Calu3 (cell line): ENCODE data around the gene INKA2. TPM values are rescaled to one million over a fixed set of nuclear protein-coding genes. Genes with fewer than 3 reads are reported as not detected.

Source experiments
- BruUV-seq: library from RNA; stranded (reverse); fragments of 400-500 nt; replicated peaks from 2 replicates; lab custom pipeline; 2021; lab: Mats Ljungman, UMichigan
- CTCF ChIA-PET: fragments of 300-600 bp; sonication (Branson Sonifier 250); formaldehyde crosslinking; loops from one replicate; lab custom pipeline; 2022; ENCODE audit warnings: antibody characterized with exemption; lab: Charles Lee
- DNase-seq: peaks from one replicate; pipeline ENCODE4 v3.0.0; 2022
- H3K27ac Mint-ChIP-seq: one replicate; pipeline ENCODE4 v1.8.0; 2022; ENCODE audit warnings: mixed read lengths; ENCODE audit not compliant: unreplicated experiment
- H3K27me3 Mint-ChIP-seq: one replicate; pipeline ENCODE4 v1.8.0; 2022; ENCODE audit warnings: mixed read lengths; ENCODE audit not compliant: unreplicated experiment
- H3K36me3 Mint-ChIP-seq: one replicate; pipeline ENCODE4 v1.8.0; 2022; ENCODE audit warnings: mild to moderate bottlenecking, moderate library complexity, mixed read lengths; ENCODE audit not compliant: insufficient read depth, unreplicated experiment
- H3K4me1 Mint-ChIP-seq: one replicate; pipeline ENCODE4 v1.8.0; 2022; ENCODE audit warnings: mild to moderate bottlenecking, low read depth, mixed read lengths; ENCODE audit not compliant: unreplicated experiment
- H3K4me3 Mint-ChIP-seq: one replicate; pipeline ENCODE4 v1.8.0; 2022; ENCODE audit warnings: mild to moderate bottlenecking, low read depth, moderate library complexity, mixed read lengths; ENCODE audit not compliant: unreplicated experiment
- H3K9me3 Mint-ChIP-seq: one replicate; pipeline ENCODE4 v1.8.0; 2022; ENCODE audit warnings: low read depth, mixed read lengths; ENCODE audit not compliant: unreplicated experiment
- CTCF ChIP-seq: fragments of 200-600 bp; IDR thresholded peaks from one replicate; pipeline ENCODE4 v1.8.0; 2022; ENCODE audit warnings: antibody characterized with exemption; ENCODE audit not compliant: unreplicated experiment
- intact Hi-C: fragments of 100-400 bp; cut with micrococcal nuclease; formaldehyde crosslinking; loops from one replicate; pipeline ENCODE4 v1.10.0; 2022; ENCODE audit not compliant: unreplicated experiment
- total RNA-seq: library from RNA; stranded (reverse); gene quantifications from 2 replicates; pipeline ENCODE4 v1.2.3, GENCODE V29; 2022

Gene INKA2
- total RNA-seq, 1 experiment from 2014 or later: not detected

DNA sequence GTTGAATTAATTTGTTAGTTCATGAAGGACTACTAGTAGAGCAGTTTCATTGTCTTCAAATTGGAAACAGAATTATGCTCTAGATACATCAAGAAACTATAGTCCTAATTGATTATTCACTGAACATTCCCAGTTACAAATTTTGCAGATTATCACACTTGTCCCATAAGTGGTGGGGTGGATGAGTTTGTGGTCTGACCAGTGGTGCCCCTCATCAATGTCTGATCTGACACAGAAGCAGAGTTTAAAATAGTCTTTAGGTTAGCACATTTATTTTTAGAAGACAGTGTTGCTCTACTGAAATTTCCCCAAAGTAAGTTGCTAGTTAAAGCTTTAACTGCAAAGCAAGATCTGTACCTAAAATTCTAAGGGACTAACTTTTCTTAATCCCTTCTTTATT is 42.9 kb downstream of the INKA2 start:
- H3K4me1 Mint-ChIP-seq: no peaks in the 10 kb centered on the region
- BruUV-seq: no TSS peak
- TF ChIP-seq CTCF: no peak
- CTCF ChIA-PET: no interaction called here
- intact Hi-C loops: no loop called here
- no peaks in the 10 kb centered on the region for H3K27me3 Mint-ChIP-seq
- H3K4me3 Mint-ChIP-seq: no peak overlapping the region
- H3K36me3 Mint-ChIP-seq: peaks cover 11% of the 10 kb centered on the region
- H3K27ac Mint-ChIP-seq: no peak overlapping the region
- no peaks in the 10 kb centered on the region for H3K9me3 Mint-ChIP-seq
- no peak for DNase-seq

GRCh38 chr1:111695801-111696200 is 43.4 kb downstream of the INKA2 start:
- H3K4me3 Mint-ChIP-seq: no peak overlapping the region
- CTCF ChIA-PET: no interaction called here
- intact Hi-C loops: no loop called here
- H3K9me3 Mint-ChIP-seq: no peaks in the 10 kb centered on the region
- no peak overlapping the region for H3K27ac Mint-ChIP-seq
- no peaks in the 10 kb centered on the region for H3K4me1 Mint-ChIP-seq
- H3K27me3 Mint-ChIP-seq: no peaks in the 10 kb centered on the region
- no peak for TF ChIP-seq CTCF
- peaks cover 6% of the 10 kb centered on the region for H3K36me3 Mint-ChIP-seq
- no TSS peak for BruUV-seq
- DNase-seq: no peak

GRCh38 chr1:111691886-111692285 is 47.3 kb downstream of the INKA2 start:
- H3K4me1 Mint-ChIP-seq: no peaks in the 10 kb centered on the region
- DNase-seq: no peak
- CTCF ChIA-PET: no interaction called here
- no peaks in the 10 kb centered on the region for H3K9me3 Mint-ChIP-seq
- H3K36me3 Mint-ChIP-seq: no peaks in the 10 kb centered on the region
- BruUV-seq: no TSS peak
- H3K27me3 Mint-ChIP-seq: no peaks in the 10 kb centered on the region
- no peak overlapping the region for H3K4me3 Mint-ChIP-seq
- TF ChIP-seq CTCF: no peak
- H3K27ac Mint-ChIP-seq: no peak overlapping the region
- intact Hi-C loops: no loop called here

DNA sequence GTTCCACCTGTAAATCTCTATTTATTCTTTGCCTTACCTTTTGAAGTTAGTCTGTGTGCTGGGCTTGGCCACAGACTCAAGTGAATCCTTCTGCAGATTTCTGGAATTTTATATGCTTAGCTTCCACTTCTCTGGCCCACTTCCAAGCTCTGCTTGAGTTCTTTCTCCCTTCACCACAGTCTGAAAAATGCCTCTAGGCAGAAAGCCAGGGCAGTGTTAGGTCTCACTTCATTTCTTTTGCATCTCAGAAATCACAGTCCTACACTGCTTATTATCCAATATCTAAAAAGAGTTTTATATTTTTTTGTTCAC is 48.9 kb downstream of the INKA2 start:
- BruUV-seq: no TSS peak

More for the DNA sequence above, 48.9 kb downstream of the INKA2 start:
- no peak overlapping the region for H3K4me3 Mint-ChIP-seq
- TF ChIP-seq CTCF: no peak
- CTCF ChIA-PET: no interaction called here
- no peaks in the 10 kb centered on the region for H3K4me1 Mint-ChIP-seq
- no peaks in the 10 kb centered on the region for H3K9me3 Mint-ChIP-seq
- H3K27ac Mint-ChIP-seq: no peak overlapping the region
- DNase-seq: no peak
- intact Hi-C loops: no loop called here
- no peaks in the 10 kb centered on the region for H3K36me3 Mint-ChIP-seq
- H3K27me3 Mint-ChIP-seq: no peaks in the 10 kb centered on the region

Other genes starting within 250 kb of the INKA2 start
- not detected in 2 replicates for gene ADORA3, start 235.8 kb downstream of the INKA2 start, total RNA-seq
- gene TMIGD3, start 235.8 kb downstream of the INKA2 start, total RNA-seq: not detected in 2 replicates
- gene RAP1A, start 119.6 kb downstream of the INKA2 start, total RNA-seq: 33.2 and 34.6 TPM in 2 replicates
- 8.9 and 9.9 TPM in 2 replicates for gene DDX20, start 16.5 kb upstream of the INKA2 start, total RNA-seq